Measurements from ENCODE around the gene HSD3B2. TPM values are rescaled to one million over a fixed set of nuclear protein-coding genes. Genes with fewer than 3 reads are reported as not detected.

HSD3B2 gene
- total and polyA plus RNA-seq, 5 experiments from 2014 or later: not detected

GRCh38 chr1:119379117-119379516, 35.8 kb upstream of the HSD3B2 start:
- peaks cover 0 to 21% (median 3%) of the 10 kb centered on the region in 9 donors for H3K9me3 Mint-ChIP-seq
- no peaks in the 10 kb centered on the region for H3K36me3 Mint-ChIP-seq
- DNase-seq (no peak), ATAC-seq (no peak)
- POLR2A ChIA-PET: no interaction called here
- H3K27ac Mint-ChIP-seq: no peak overlapping the region
- peaks cover 0 to 4% (median 1%) of the 10 kb centered on the region in 4 donors for H3K4me1 Mint-ChIP-seq
- no peak overlapping the region for H3K4me3 Mint-ChIP-seq
- H3K27me3 Mint-ChIP-seq: peaks cover 6 to 20% (median 7%) of the 10 kb centered on the region in 5 donors

GRCh38 chr1:119380304-119380703, 34.6 kb upstream of the HSD3B2 start:
- ATAC-seq (no peak), DNase-seq (no peak)
- Mint-ChIP-seq H3K36me3 (no peaks in the 10 kb centered on the region), H3K4me3 (no peak overlapping the region), H3K27ac (no peak overlapping the region), H3K27me3 (peaks cover 5 to 17% (median 6%) of the 10 kb centered on the region in 5 donors), H3K9me3 (peaks cover 0 to 21% (median 3%) of the 10 kb centered on the region in 9 donors), H3K4me1 (no peaks in the 10 kb centered on the region)
- POLR2A ChIA-PET: no interaction called here

- H3K27ac Mint-ChIP-seq: peak overlapping the region in 1 of 10 donors; percentile 37
- H3K27me3 Mint-ChIP-seq: peaks cover 4 to 17% (median 6%) of the 10 kb centered on the region in 5 donors
- no peak overlapping the region for H3K4me3 Mint-ChIP-seq
- POLR2A ChIA-PET: no interaction called here
- no peaks in the 10 kb centered on the region for H3K36me3 Mint-ChIP-seq
- H3K9me3 Mint-ChIP-seq: peaks cover 0 to 13% (median 3%) of the 10 kb centered on the region in 9 donors
- DNase-seq (no peak), ATAC-seq (no peak)
- H3K4me1 Mint-ChIP-seq: no peaks in the 10 kb centered on the region
These were observed 33.8 kb upstream of the HSD3B2 start for GRCh38 chr1:119380983-119381662.

GRCh38 chr1:119384591-119384990, 30.4 kb upstream of the HSD3B2 start:
- ATAC-seq (no peak), DNase-seq (no peak)
- H3K4me1 Mint-ChIP-seq: no peaks in the 10 kb centered on the region
- H3K4me3 Mint-ChIP-seq: no peak overlapping the region
- H3K9me3 Mint-ChIP-seq: no peaks in the 10 kb centered on the region
- no peak overlapping the region for H3K27ac Mint-ChIP-seq
- H3K36me3 Mint-ChIP-seq: no peaks in the 10 kb centered on the region
- peaks cover 4 to 22% (median 8%) of the 10 kb centered on the region in 5 donors for H3K27me3 Mint-ChIP-seq
- POLR2A ChIA-PET: no interaction called here

GRCh38 chr1:119385650-119386049, 29.3 kb upstream of the HSD3B2 start:
- Mint-ChIP-seq H3K4me3 (no peak overlapping the region), H3K9me3 (no peaks in the 10 kb centered on the region), H3K36me3 (no peaks in the 10 kb centered on the region), H3K27me3 (peaks cover 2 to 20% (median 7%) of the 10 kb centered on the region in 5 donors), H3K27ac (no peak overlapping the region), H3K4me1 (no peaks in the 10 kb centered on the region)
- ATAC-seq: no peak
- DNase-seq: no peak
- POLR2A ChIA-PET: no interaction called here

DNA sequence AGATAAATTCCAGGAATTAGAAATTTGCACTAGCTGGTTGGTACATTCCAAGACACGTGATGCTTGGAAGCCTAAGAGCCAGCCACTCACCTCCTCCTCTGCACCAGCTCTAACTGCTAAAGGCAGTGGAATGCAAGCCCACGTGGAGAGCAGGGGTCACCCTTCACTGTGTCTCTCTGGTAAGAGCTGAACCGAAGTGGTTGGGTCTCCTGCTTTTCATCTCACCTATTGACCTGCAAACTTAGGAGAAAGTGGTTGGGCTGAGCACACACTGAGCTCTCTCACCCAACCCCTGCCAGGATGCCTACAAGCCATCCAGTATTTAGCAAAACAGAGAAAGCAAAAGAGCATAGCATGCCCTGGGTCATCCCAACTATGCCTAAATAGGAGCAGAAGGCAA, 27.1 kb upstream of the HSD3B2 start:
- H3K27ac Mint-ChIP-seq: no peak overlapping the region
- H3K4me1 Mint-ChIP-seq: no peaks in the 10 kb centered on the region

DNA sequence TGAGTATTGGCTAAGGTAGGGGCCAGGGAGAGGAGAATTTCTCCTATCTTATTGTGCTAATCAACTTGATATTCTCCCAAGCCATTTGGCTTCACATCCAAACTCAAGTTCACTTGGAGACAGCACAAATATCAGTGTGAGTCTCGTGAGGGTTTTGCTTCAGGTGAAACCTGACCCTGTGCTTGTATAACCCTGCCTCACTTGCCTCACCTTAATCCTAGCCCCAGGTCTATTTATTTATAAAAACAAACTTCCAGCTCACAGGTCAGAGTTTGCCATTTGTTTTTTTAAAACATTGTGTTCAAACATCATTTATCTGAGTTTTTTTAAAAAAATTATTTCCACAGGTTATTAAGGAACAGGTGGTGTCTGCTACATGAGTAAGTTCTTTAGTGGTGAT, 26.5 kb upstream of the HSD3B2 start:
- no peak overlapping the region for H3K27ac Mint-ChIP-seq
- no peaks in the 10 kb centered on the region for H3K36me3 Mint-ChIP-seq
- H3K27me3 Mint-ChIP-seq: peaks cover 2 to 23% (median 7%) of the 10 kb centered on the region in 5 donors
- DNase-seq: no peak
- no peaks in the 10 kb centered on the region for H3K9me3 Mint-ChIP-seq
- ATAC-seq: no peak
- H3K4me3 Mint-ChIP-seq: no peak overlapping the region
- POLR2A ChIA-PET: no interaction called here
- no peaks in the 10 kb centered on the region for H3K4me1 Mint-ChIP-seq

More for the DNA sequence above, 27.1 kb upstream of the HSD3B2 start:
- ATAC-seq (no peak), DNase-seq (no peak)
- Mint-ChIP-seq H3K4me3 (no peak overlapping the region), H3K27me3 (peaks cover 2 to 17% (median 7%) of the 10 kb centered on the region in 5 donors), H3K9me3 (no peaks in the 10 kb centered on the region), H3K36me3 (no peaks in the 10 kb centered on the region)
- POLR2A ChIA-PET: no interaction called here

DNA sequence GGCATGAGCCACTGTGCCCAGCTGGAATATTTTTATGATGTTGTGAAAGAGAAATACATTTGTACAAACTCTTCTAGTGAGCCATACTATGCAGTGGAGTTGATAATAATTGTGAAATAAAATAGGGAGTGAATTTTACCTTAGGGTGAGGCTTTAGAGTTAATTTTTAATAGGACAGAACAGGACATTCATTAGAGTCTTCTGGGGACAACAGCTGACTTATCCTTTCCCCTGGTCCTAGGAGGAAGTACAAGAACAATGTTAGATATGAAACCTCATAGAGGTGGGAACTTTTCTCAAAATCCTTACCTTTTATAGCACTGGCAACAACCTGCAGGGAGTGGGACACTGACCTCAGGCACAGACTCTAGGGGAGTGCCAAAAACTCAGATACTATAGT, 24.4 kb upstream of the HSD3B2 start:
- POLR2A ChIA-PET: no interaction called here
- ATAC-seq (no peak), DNase-seq (no peak)
- no peaks in the 10 kb centered on the region for H3K4me1 Mint-ChIP-seq
- H3K9me3 Mint-ChIP-seq: no peaks in the 10 kb centered on the region
- H3K27me3 Mint-ChIP-seq: peaks cover 9 to 32% (median 12%) of the 10 kb centered on the region in 5 donors
- H3K4me3 Mint-ChIP-seq: no peak overlapping the region
- H3K27ac Mint-ChIP-seq: no peak overlapping the region
- H3K36me3 Mint-ChIP-seq: no peaks in the 10 kb centered on the region

DNA sequence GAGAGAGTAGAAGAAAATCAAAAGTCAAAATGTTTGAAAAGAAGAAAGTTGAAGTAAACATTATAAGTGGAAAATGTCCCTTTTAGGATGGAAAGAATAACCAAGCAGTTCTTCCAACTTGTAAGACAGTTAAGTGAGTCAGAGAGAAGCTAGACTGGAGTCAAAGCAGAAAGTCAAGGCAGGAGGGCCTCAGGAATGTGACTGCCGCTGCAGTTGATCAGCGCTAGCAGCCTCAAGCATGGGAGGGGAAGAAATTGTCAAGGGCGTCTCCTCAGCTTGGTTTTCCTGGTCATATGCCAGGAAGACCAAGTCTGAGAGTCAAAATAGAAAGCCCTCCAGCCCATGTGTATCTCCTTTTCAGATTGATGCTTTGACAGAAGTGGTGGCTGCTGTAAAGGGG, 23.2 kb upstream of the HSD3B2 start:
- Mint-ChIP-seq H3K9me3 (no peaks in the 10 kb centered on the region), H3K27ac (no peak overlapping the region), H3K36me3 (no peaks in the 10 kb centered on the region), H3K4me1 (no peaks in the 10 kb centered on the region), H3K4me3 (no peak overlapping the region), H3K27me3 (peaks cover 9 to 32% (median 18%) of the 10 kb centered on the region in 5 donors)
- DNase-seq: no peak
- POLR2A ChIA-PET: no interaction called here
- no peak for ATAC-seq

GRCh38 chr1:119394085-119394484, 20.9 kb upstream of the HSD3B2 start:
- Mint-ChIP-seq H3K27me3 (peaks cover 9 to 31% (median 18%) of the 10 kb centered on the region in 5 donors), H3K9me3 (peaks cover 0 to 13% (median 0%) of the 10 kb centered on the region in 9 donors), H3K27ac (no peak overlapping the region), H3K4me3 (no peak overlapping the region), H3K36me3 (no peaks in the 10 kb centered on the region), H3K4me1 (no peaks in the 10 kb centered on the region)
- POLR2A ChIA-PET: no interaction called here
- DNase-seq (no peak), ATAC-seq (no peak)

GRCh38 chr1:119396982-119397381, 18.0 kb upstream of the HSD3B2 start:
- H3K9me3 Mint-ChIP-seq: peaks cover 0 to 13% (median 0%) of the 10 kb centered on the region in 9 donors
- no peak overlapping the region for H3K27ac Mint-ChIP-seq
- no peaks in the 10 kb centered on the region for H3K4me1 Mint-ChIP-seq
- peaks cover 6 to 19% (median 12%) of the 10 kb centered on the region in 5 donors for H3K27me3 Mint-ChIP-seq
- no peaks in the 10 kb centered on the region for H3K36me3 Mint-ChIP-seq
- no peak overlapping the region for H3K4me3 Mint-ChIP-seq
- DNase-seq (no peak), ATAC-seq (no peak)
- POLR2A ChIA-PET: no interaction called here

DNA sequence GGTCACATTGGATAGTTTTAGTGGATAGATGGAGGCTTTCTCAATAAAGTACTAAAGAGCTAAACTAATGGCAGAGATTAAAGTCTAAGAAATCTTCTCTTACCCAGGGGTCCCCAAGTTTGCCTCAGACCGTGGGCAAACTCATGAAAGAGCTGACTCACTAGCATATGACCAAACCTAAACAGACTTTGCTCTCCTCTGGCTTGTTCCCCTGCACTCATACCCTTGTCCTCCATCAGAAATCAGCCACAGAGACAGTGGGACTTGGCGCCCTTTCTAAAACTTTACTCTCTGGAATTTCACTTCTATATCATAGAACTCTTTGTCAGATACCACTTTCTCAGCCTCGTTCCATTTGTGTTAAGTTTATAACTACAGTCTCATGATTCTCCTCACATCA, 17.0 kb upstream of the HSD3B2 start:
- Mint-ChIP-seq H3K9me3 (peaks cover 0 to 13% (median 3%) of the 10 kb centered on the region in 9 donors), H3K36me3 (no peaks in the 10 kb centered on the region), H3K27me3 (peaks cover 7 to 26% (median 17%) of the 10 kb centered on the region in 5 donors), H3K4me1 (no peaks in the 10 kb centered on the region), H3K27ac (peak overlapping the region in 1 of 10 donors; percentile 7), H3K4me3 (no peak overlapping the region)
- POLR2A ChIA-PET: no interaction called here
- no peak for DNase-seq
- no peak for ATAC-seq

- peaks cover 4 to 51% (median 14%) of the 10 kb centered on the region in 5 donors for H3K27me3 Mint-ChIP-seq
- ATAC-seq: no peak
- no peak overlapping the region for H3K4me3 Mint-ChIP-seq
- peaks cover 10 to 51% (median 25%) of the 10 kb centered on the region in 9 donors for H3K9me3 Mint-ChIP-seq
- no peak for DNase-seq
- H3K36me3 Mint-ChIP-seq: peaks cover 0 to 20% (median 0%) of the 10 kb centered on the region in 3 donors
- no peaks in the 10 kb centered on the region for H3K4me1 Mint-ChIP-seq
- H3K27ac Mint-ChIP-seq: no peak overlapping the region
- POLR2A ChIA-PET: no interaction called here
These were observed 10.2 kb upstream of the HSD3B2 start for GRCh38 chr1:119404736-119405135.

- ATAC-seq (no peak), DNase-seq (no peak)
- POLR2A ChIA-PET: no interaction called here
- Mint-ChIP-seq H3K9me3 (peaks cover 7 to 30% (median 15%) of the 10 kb centered on the region in 9 donors), H3K27ac (no peak overlapping the region), H3K27me3 (peaks cover 0 to 34% (median 7%) of the 10 kb centered on the region in 5 donors), H3K36me3 (peaks cover 0 to 6% (median 0%) of the 10 kb centered on the region in 3 donors), H3K4me1 (no peaks in the 10 kb centered on the region), H3K4me3 (no peak overlapping the region)
These were observed 5.2 kb upstream of the HSD3B2 start for GRCh38 chr1:119409731-119410130.
